ENCODE measurements around the gene CTNNA2. TPM values are rescaled to one million over a fixed set of nuclear protein-coding genes. Genes with fewer than 3 reads are reported as not detected.

Gene CTNNA2
- total and polyA plus RNA-seq, 2 of the 8 experiments (the other 6 are each of a cell fraction or from before 2014, with no cell fraction given), result 3.9 to 9.0 TPM

- H2BK12ac ChIP-seq (ENCODE audit: low read depth, low read length), result no peak overlapping the region
- no peak overlapping the region for H3K4ac ChIP-seq (replicated peaks; ENCODE audit: insufficient read length, low read depth, low read length)
- no peak overlapping the region for H3K23ac ChIP-seq (ENCODE audit: insufficient read length)
- no peak overlapping the region for H2BK20ac ChIP-seq (ENCODE audit: low read length)
- no peak overlapping the region for H3K4me2 ChIP-seq (ENCODE audit: insufficient read depth in 1 of 2, low read depth in 2 of 2, low read length in 2 of 2)
- no peak overlapping the region for H3K56ac ChIP-seq (replicated peaks; ENCODE audit: insufficient read length, low read depth, low read length)
- H3K79me1 ChIP-seq (ENCODE audit: low read depth, low read length), result no peaks in the 10 kb centered on the region
- no peak overlapping the region for H3K9ac ChIP-seq (replicated peaks in 1 of 4; ENCODE audit: extremely low read depth in 1 of 4, low read depth in 3 of 4, low read length in 3 of 4)
- H3K14ac ChIP-seq (ENCODE audit: insufficient read length), result no peak overlapping the region
- no peak overlapping the region for H2AFZ ChIP-seq (ENCODE audit: low read length)
- 90% methylated on average over 1 of the region's 1 CpG; no CpG with 5 or more reads in 1 of the 2 experiments for WGBS, 2 experiments (ENCODE audit: extremely low coverage in 1 of 2, insufficient coverage in 1 of 2, insufficient read length in 1 of 2, insufficient replicate concordance in 2 of 2, low coverage in 1 of 2, low lambda C conversion rate in 2 of 2, missing lambda C conversion rate in 1 of 2)
- no peaks in the 10 kb centered on the region for H4K20me1 ChIP-seq (replicated peaks in 1 of 2; ENCODE audit: control insufficient read depth in 1 of 2, insufficient read depth in 2 of 2, low read length in 2 of 2)
- H3K36me3 ChIP-seq (ENCODE audit: control insufficient read depth in 2 of 4, insufficient read depth in 4 of 4, low read length in 3 of 4), result no peaks in the 10 kb centered on the region
- no peak overlapping the region for H3K27ac ChIP-seq (ENCODE audit: low read depth, low read length)
- H4K91ac ChIP-seq (replicated peaks; ENCODE audit: insufficient read length, low read length), result no peak overlapping the region
- H3K23me2 ChIP-seq (ENCODE audit: low read depth, low read length), result 0 out of 2 replicates have a peak, but pooled peaks cover 2% of the 10 kb centered on the region
- DNase-seq (ENCODE audit: low read depth in 1 of 2, low spot score in 2 of 2) (no peak), FAIRE-seq (peak; percentile 66)
- POLR2A ChIA-PET (ENCODE audit: partially characterized antibody), result no interaction called here
- no peak overlapping the region for H2AK5ac ChIP-seq (ENCODE audit: low read depth, low read length)
- no peak overlapping the region for H2BK120ac ChIP-seq (replicated peaks; ENCODE audit: low read depth, low read length)
- H2BK15ac ChIP-seq (ENCODE audit: low read length), result no peak overlapping the region
- H3K18ac ChIP-seq (ENCODE audit: extremely low read depth, low read length), result no peak overlapping the region
- no peaks in the 10 kb centered on the region for H3K9me3 ChIP-seq (ENCODE audit: insufficient read depth in 2 of 2, low read depth in 1 of 2, low read length in 1 of 2)
- no peaks in the 10 kb centered on the region for H3K79me2 ChIP-seq (ENCODE audit: control insufficient read depth in 1 of 2, insufficient read depth in 2 of 2, low read length in 2 of 2)
- H4K5ac ChIP-seq (ENCODE audit: insufficient read length, low read depth, low read length), result no peak overlapping the region
- H4K8ac ChIP-seq (ENCODE audit: extremely low read depth, insufficient read depth, low read length), result no peak overlapping the region
- H2BK5ac ChIP-seq (ENCODE audit: low read depth, low read length), result no peak overlapping the region
- H3K4me3 ChIP-seq (ENCODE audit: extremely low read depth in 1 of 4, insufficient read depth in 2 of 4, low read depth in 3 of 4, low read length in 4 of 4), result no peak overlapping the region
- peaks cover 0 to 3% (median 0%) of the 10 kb centered on the region in 4 experiments; a peak in 1 of 7 replicates for H3K4me1 ChIP-seq (replicated peaks in 1 of 4; ENCODE audit: control insufficient read depth in 3 of 4, insufficient read depth in 4 of 4, low read length in 3 of 4)
- H3K27me3 ChIP-seq (replicated peaks in 1 of 4; ENCODE audit: control insufficient read depth in 3 of 4, extremely low read depth in 1 of 4, insufficient read depth in 3 of 4, low read length in 3 of 4), result no peaks in the 10 kb centered on the region
- CTCF ChIA-PET (ENCODE audit: partially characterized antibody), result interaction anchor here (0.6 to 1.9 kb wide), 9 partner anchors 9 to 635 kb away, joined by 3 to 8 read pairs (median 3); no protein-coding TSS in a partner anchor
- TF ChIP-seq JUND (IDR thresholded peaks at IDR 0.05; ENCODE audit: low read length) (no peak), CTCF (IDR thresholded peaks at IDR 0.05; ENCODE audit: control extremely low read depth in 1 of 3, insufficient read depth in 1 of 3, low read depth in 1 of 3, low read length in 3 of 3) (peak in 2 of 3 experiments; percentile 10 to 50; a peak in 2 of 4 replicates), RAD21 (IDR thresholded peaks at IDR 0.05 in 1 of 2, conservative IDR thresholded peaks at IDR 0.05 in 1 of 2; ENCODE audit: low read depth in 2 of 2, low read length in 2 of 2) (peak; percentile 45 to 47), CHD1 (IDR thresholded peaks at IDR 0.05; ENCODE audit: low read depth, low read length) (no peak), BRCA1 (IDR thresholded peaks at IDR 0.05; ENCODE audit: low read depth, low read length) (no peak), CREB1 (IDR thresholded peaks at IDR 0.05) (no peak), MAFK (IDR thresholded peaks at IDR 0.05; ENCODE audit: low read depth, low read length) (no peak), TAF7 (optimal IDR thresholded peaks at IDR 0.05; ENCODE audit: borderline replicate concordance, low read depth, low read length) (no peak), RFX5 (IDR thresholded peaks at IDR 0.05; ENCODE audit: borderline replicate concordance, low read depth, low read length) (no peak), RNF2 (IDR thresholded peaks at IDR 0.05; ENCODE audit: borderline replicate concordance, low read depth, low read length, missing control alignments, poor library complexity, severe bottlenecking) (no peak), CBX8 (IDR thresholded peaks at IDR 0.05; ENCODE audit: borderline replicate concordance, low read depth, low read length) (no peak)
Observed at GRCh38 chr2:79910643-79911042, 397.8 kb downstream of the CTNNA2 start.

Data from H1 (cell line).